ENCODE data around the gene LAMTOR5. TPM values are rescaled to one million over a fixed set of nuclear protein-coding genes. Genes with fewer than 3 reads are reported as not detected.

LAMTOR5 gene
- polyA plus RNA-seq, 1 experiment, result 288 TPM

- CTCF ChIA-PET, result interaction anchor here (0.5 to 2.4 kb wide), 2 partner anchors 33 to 182 kb away, joined by 5 to 7 read pairs; no protein-coding TSS in a partner anchor
- POLR2A ChIA-PET, result interaction anchor here (1.3 kb wide), 1 partner anchor 12 kb away, joined by 3 read pairs; no protein-coding TSS in a partner anchor
- no peaks in the 10 kb centered on the region for H3K27me3 ChIP-seq (ENCODE audit: control insufficient read depth, insufficient read depth, low read length)
- TF ChIP-seq CTCF (IDR thresholded peaks at IDR 0.05; ENCODE audit: low read depth, low read length), result no peak
- no peak overlapping the region for H3K4me3 ChIP-seq (ENCODE audit: low read depth, low read length)
- no peaks in the 10 kb centered on the region for H3K9me3 ChIP-seq (ENCODE audit: control insufficient read depth, insufficient read depth, low read length)
- H3K27ac ChIP-seq (ENCODE audit: low read depth, low read length), result no peak overlapping the region
- no peak for DNase-seq (ENCODE audit: low read depth, low spot score)
Measured at GRCh38 chr1:110384581-110385321, 22.7 kb downstream of the LAMTOR5 start.

GRCh38 chr1:110383251-110383990 is 24.1 kb downstream of the LAMTOR5 start:
- Histone ChIP-seq H3K27me3 (ENCODE audit: control insufficient read depth, insufficient read depth, low read length) (no peaks in the 10 kb centered on the region), H3K9me3 (ENCODE audit: control insufficient read depth, insufficient read depth, low read length) (no peaks in the 10 kb centered on the region), H3K4me3 (ENCODE audit: low read depth, low read length) (no peak overlapping the region), H3K27ac (ENCODE audit: low read depth, low read length) (no peak overlapping the region)
- POLR2A ChIA-PET, result interaction anchor here (0.6 to 1.3 kb wide), 2 partner anchors 10 to 36 kb away, joined by 3 read pairs; no protein-coding TSS in a partner anchor
- TF ChIP-seq CTCF (IDR thresholded peaks at IDR 0.05; ENCODE audit: low read depth, low read length), result no peak
- CTCF ChIA-PET, result interaction anchor here (0.6 kb wide), 1 partner anchor 116 kb away, joined by 3 read pairs; no protein-coding TSS in a partner anchor
- DNase-seq (ENCODE audit: low read depth, low spot score), result no peak

- TF ChIP-seq CTCF (IDR thresholded peaks at IDR 0.05; ENCODE audit: low read depth, low read length), result no peak
- Histone ChIP-seq H3K4me3 (ENCODE audit: low read depth, low read length) (no peak overlapping the region), H3K27ac (ENCODE audit: low read depth, low read length) (peak overlapping the region; percentile 66), H3K9me3 (ENCODE audit: control insufficient read depth, insufficient read depth, low read length) (no peaks in the 10 kb centered on the region), H3K27me3 (ENCODE audit: control insufficient read depth, insufficient read depth, low read length) (no peaks in the 10 kb centered on the region)
- DNase-seq (ENCODE audit: low read depth, low spot score), result peak; percentile 70
- ChIA-PET POLR2A (interaction anchor here (1.0 to 1.3 kb wide), 4 partner anchors 9 to 42 kb away, joined by 3 to 13 read pairs (median 6); partner anchors contain the start of gene RBM15), CTCF (interaction anchor here (1.0 to 1.4 kb wide), 4 partner anchors 32 to 173 kb away, joined by 3 to 5 read pairs (median 4); partner anchors contain the start of gene RBM15)
Measured at GRCh38 chr1:110380672-110381283, 26.7 kb downstream of the LAMTOR5 start.

GRCh38 chr1:110375490-110375889 is 32.0 kb downstream of the LAMTOR5 start:
- Histone ChIP-seq H3K27ac (ENCODE audit: low read depth, low read length) (no peak overlapping the region), H3K4me3 (ENCODE audit: low read depth, low read length) (no peak overlapping the region), H3K27me3 (ENCODE audit: control insufficient read depth, insufficient read depth, low read length) (no peaks in the 10 kb centered on the region), H3K9me3 (ENCODE audit: control insufficient read depth, insufficient read depth, low read length) (no peaks in the 10 kb centered on the region)
- TF ChIP-seq CTCF (IDR thresholded peaks at IDR 0.05; ENCODE audit: low read depth, low read length), result no peak
- POLR2A ChIA-PET, result no interaction called here
- DNase-seq (ENCODE audit: low read depth, low spot score), result no peak
- CTCF ChIA-PET, result no interaction called here
